ENCODE measurements around the gene SLC51A. TPM values are rescaled to one million over a fixed set of nuclear protein-coding genes. Genes with fewer than 3 reads are reported as not detected.
"Not testable (repeated sequence)": the region's sequence is repeated elsewhere in the genome, so short reads cannot be mapped to it uniquely, and the experiment has no call there.

SLC51A gene
- total RNA-seq, 1 donor from 2014 or later = 3.7 TPM

- Mint-ChIP-seq H3K27ac (no peak overlapping the region), H3K27me3 (no peaks in the 10 kb centered on the region), H3K4me1 (ENCODE audit: unreplicated experiment) (no peaks in the 10 kb centered on the region), H3K4me3 (no peak overlapping the region), H3K36me3 (peaks cover 15% of the 10 kb centered on the region), H3K9me3 (no peaks in the 10 kb centered on the region)
- DNase-seq (ENCODE audit: extremely low spot score, unreplicated experiment) = no peak
- TF ChIP-seq CTCF (conservative IDR thresholded peaks at IDR 0.05) = no peak
Observed at GRCh38 chr3:196236223-196236622, 19.9 kb downstream of the SLC51A start.

GRCh38 chr3:196237203-196237602 is 20.9 kb downstream of the SLC51A start:
- Mint-ChIP-seq H3K27ac (no peak overlapping the region), H3K9me3 (no peaks in the 10 kb centered on the region), H3K36me3 (peaks cover 22% of the 10 kb centered on the region), H3K4me1 (ENCODE audit: unreplicated experiment) (no peaks in the 10 kb centered on the region), H3K4me3 (no peak overlapping the region), H3K27me3 (no peaks in the 10 kb centered on the region)
- no peak for DNase-seq (ENCODE audit: extremely low spot score, unreplicated experiment)
- TF ChIP-seq CTCF (conservative IDR thresholded peaks at IDR 0.05) = no peak

GRCh38 chr3:196238612-196239560 is 22.6 kb downstream of the SLC51A start:
- no peak for DNase-seq (ENCODE audit: extremely low spot score, unreplicated experiment)
- no peaks in the 10 kb centered on the region for H3K4me1 Mint-ChIP-seq (ENCODE audit: unreplicated experiment)
- TF ChIP-seq CTCF (conservative IDR thresholded peaks at IDR 0.05) = no peak
- no peaks in the 10 kb centered on the region for H3K27me3 Mint-ChIP-seq
- H3K36me3 Mint-ChIP-seq = peaks cover 24% of the 10 kb centered on the region
- no peaks in the 10 kb centered on the region for H3K9me3 Mint-ChIP-seq
- H3K4me3 Mint-ChIP-seq = no peak overlapping the region
- no peak overlapping the region for H3K27ac Mint-ChIP-seq

GRCh38 chr3:196240424-196240823 is 24.1 kb downstream of the SLC51A start:
- H3K27ac Mint-ChIP-seq = no peak overlapping the region
- H3K9me3 Mint-ChIP-seq = no peaks in the 10 kb centered on the region
- H3K27me3 Mint-ChIP-seq = no peaks in the 10 kb centered on the region
- DNase-seq (ENCODE audit: extremely low spot score, unreplicated experiment) = no peak
- no peak overlapping the region for H3K4me3 Mint-ChIP-seq
- no peak for TF ChIP-seq CTCF (conservative IDR thresholded peaks at IDR 0.05)
- H3K4me1 Mint-ChIP-seq (ENCODE audit: unreplicated experiment) = no peaks in the 10 kb centered on the region
- peaks cover 23% of the 10 kb centered on the region for H3K36me3 Mint-ChIP-seq

GRCh38 chr3:196241704-196242103 is 25.4 kb downstream of the SLC51A start:
- Mint-ChIP-seq H3K36me3 (peaks cover 30% of the 10 kb centered on the region), H3K27me3 (no peaks in the 10 kb centered on the region), H3K9me3 (no peaks in the 10 kb centered on the region), H3K4me1 (ENCODE audit: unreplicated experiment) (no peaks in the 10 kb centered on the region), H3K4me3 (no peak overlapping the region), H3K27ac (no peak overlapping the region)
- DNase-seq (ENCODE audit: extremely low spot score, unreplicated experiment) = no peak
- no peak for TF ChIP-seq CTCF (conservative IDR thresholded peaks at IDR 0.05)

GRCh38 chr3:196244166-196244565 is 27.8 kb downstream of the SLC51A start:
- DNase-seq (ENCODE audit: extremely low spot score, unreplicated experiment); H3K4me3 Mint-ChIP-seq; H3K9me3 Mint-ChIP-seq; H3K27ac Mint-ChIP-seq; H3K4me1 Mint-ChIP-seq (ENCODE audit: unreplicated experiment); H3K27me3 Mint-ChIP-seq: not testable (repeated sequence)
- peaks cover 29% of the 10 kb centered on the region for H3K36me3 Mint-ChIP-seq

Measured in type B pancreatic cell (in vitro differentiated cells).